ES-I3 (cell line): Measurements from ENCODE around the gene PGS1.

Experiments
- H3K36me3 ChIP-seq: 2 replicates; pipeline ENCODE4 v1.6.1; 2013; ENCODE audit warnings: mild to moderate bottlenecking, low read length, control low read depth, moderate library complexity; ENCODE audit not compliant: insufficient read depth
- H3K4me1 ChIP-seq: 2 replicates; pipeline ENCODE4 v1.6.1; 2013; ENCODE audit warnings: mild to moderate bottlenecking, control low read depth, low read length; ENCODE audit not compliant: insufficient read depth
- H3K9ac ChIP-seq: 2 replicates; pipeline ENCODE4 v1.6.1; 2013; ENCODE audit warnings: low read depth, mild to moderate bottlenecking, low read length, moderate library complexity
- H3K9me3 ChIP-seq: 2 replicates; pipeline ENCODE4 v1.6.1; 2013; ENCODE audit warnings: mild to moderate bottlenecking, low read length, moderate library complexity; ENCODE audit not compliant: control insufficient read depth, insufficient read depth

PGS1 gene

GRCh38 chr17:78411241-78411857 is 32.9 kb downstream of the PGS1 start:
- H3K4me1 ChIP-seq = peaks cover 7% of the 10 kb centered on the region; the same call in 1 of the 2 replicates
- no peak overlapping the region for H3K9ac ChIP-seq
- no peaks in the 10 kb centered on the region for H3K9me3 ChIP-seq
- peaks cover 14% of the 10 kb centered on the region; the same call in 1 of the 2 replicates for H3K36me3 ChIP-seq

- H3K4me1 ChIP-seq = peaks cover 3% of the 10 kb centered on the region; the same call in 1 of the 2 replicates
- no peak overlapping the region for H3K9ac ChIP-seq
- peaks cover 14% of the 10 kb centered on the region; the same call in 1 of the 2 replicates for H3K36me3 ChIP-seq
- H3K9me3 ChIP-seq = no peaks in the 10 kb centered on the region
Measured at GRCh38 chr17:78412403-78412802, 34.0 kb downstream of the PGS1 start.

GRCh38 chr17:78414178-78415162 is 36.0 kb downstream of the PGS1 start:
- Histone ChIP-seq H3K9ac (no peak overlapping the region), H3K36me3 (peaks cover 19% of the 10 kb centered on the region; the same call in 1 of the 2 replicates), H3K4me1 (no peaks in the 10 kb centered on the region), H3K9me3 (no peaks in the 10 kb centered on the region)

- H3K4me1 ChIP-seq = no peaks in the 10 kb centered on the region
- no peak overlapping the region for H3K9ac ChIP-seq
- H3K9me3 ChIP-seq = no peaks in the 10 kb centered on the region
- H3K36me3 ChIP-seq = peaks cover 24% of the 10 kb centered on the region
Measured at GRCh38 chr17:78415821-78416711, 37.6 kb downstream of the PGS1 start.

- Histone ChIP-seq H3K36me3 (peaks cover 24% of the 10 kb centered on the region), H3K4me1 (no peaks in the 10 kb centered on the region), H3K9me3 (no peaks in the 10 kb centered on the region), H3K9ac (no peak overlapping the region)
Measured at GRCh38 chr17:78416791-78417530, 38.5 kb downstream of the PGS1 start.

- Histone ChIP-seq H3K9ac (no peak overlapping the region), H3K9me3 (no peaks in the 10 kb centered on the region), H3K36me3 (peaks cover 27% of the 10 kb centered on the region), H3K4me1 (0 out of 2 replicates have a peak, but pooled peaks cover 4% of the 10 kb centered on the region)
Measured at GRCh38 chr17:78417531-78417909, 39.1 kb downstream of the PGS1 start.

- Histone ChIP-seq H3K4me1 (0 out of 2 replicates have a peak, but pooled peaks cover 4% of the 10 kb centered on the region), H3K36me3 (peaks cover 20% of the 10 kb centered on the region), H3K9ac (no peak overlapping the region), H3K9me3 (no peaks in the 10 kb centered on the region)
Measured at GRCh38 chr17:78418326-78419026, 40.0 kb downstream of the PGS1 start.

DNA sequence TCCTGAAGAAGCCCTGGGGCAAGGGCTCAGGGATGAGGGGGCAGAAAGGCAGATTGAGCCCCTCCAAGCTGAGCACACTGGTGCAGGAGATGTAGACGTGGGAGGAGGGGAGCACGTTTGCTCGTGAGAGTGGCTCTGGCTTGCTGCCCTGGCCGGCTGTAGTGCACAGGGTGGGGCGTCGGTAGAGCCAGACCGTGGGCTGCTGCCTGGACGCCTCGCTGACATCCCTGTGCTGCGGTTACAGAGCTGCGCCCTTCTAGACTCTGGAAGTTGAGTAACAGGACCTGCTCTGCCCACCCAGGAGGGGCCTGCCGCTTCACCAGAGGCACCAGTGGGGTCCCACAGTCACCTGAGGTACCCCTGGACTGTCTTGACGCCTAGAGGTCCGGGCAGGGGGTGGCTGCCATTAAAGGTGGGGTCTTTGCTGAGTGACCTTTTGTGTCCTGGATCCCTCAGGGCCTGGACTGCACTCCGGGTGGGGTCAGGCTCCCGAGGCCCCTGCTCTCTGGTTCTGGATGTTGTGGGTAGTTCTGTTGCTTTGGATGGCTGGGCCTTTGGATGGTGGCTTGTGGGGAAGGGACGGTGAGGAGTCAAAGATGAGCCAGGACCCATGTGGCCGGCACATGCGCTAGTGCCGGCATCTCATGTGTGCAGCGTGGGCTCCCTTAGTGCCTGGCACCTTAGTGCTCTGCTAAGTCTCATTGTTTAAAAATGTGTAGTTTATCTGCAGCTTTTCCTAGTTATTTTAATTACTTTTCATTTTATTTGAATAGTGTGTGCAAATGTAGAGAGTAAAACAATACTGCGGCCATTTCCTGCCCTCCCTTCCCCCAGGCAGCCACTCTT is 41.7 kb downstream of the PGS1 start:
- H3K4me1 ChIP-seq = 0 out of 2 replicates have a peak, but pooled peaks cover 4% of the 10 kb centered on the region
- H3K36me3 ChIP-seq = peaks cover 35% of the 10 kb centered on the region

DNA sequence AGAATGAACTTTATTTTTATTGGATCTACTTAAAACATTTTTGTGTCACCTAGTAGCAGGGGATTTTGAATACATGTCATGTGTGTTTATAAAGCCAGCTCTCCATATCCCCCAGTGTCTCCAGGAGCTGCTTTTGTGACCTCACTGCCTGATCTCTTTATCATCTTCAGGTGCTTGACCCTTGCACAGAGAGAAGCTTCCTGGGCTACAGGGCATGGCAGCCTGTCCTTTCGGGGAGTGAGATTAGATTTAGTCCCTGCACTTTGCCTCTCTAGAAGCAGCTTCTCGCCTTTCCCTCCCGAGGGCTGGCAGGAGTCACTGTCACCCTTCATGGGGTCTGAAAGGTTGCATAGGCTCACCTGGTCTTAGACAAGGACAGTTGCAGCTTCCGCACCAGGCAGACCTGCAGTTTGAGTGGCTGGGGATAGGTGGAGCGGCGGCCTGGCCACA is 42.7 kb downstream of the PGS1 start:
- 0 out of 2 replicates have a peak, but pooled peaks cover 4% of the 10 kb centered on the region for H3K4me1 ChIP-seq
- peaks cover 39% of the 10 kb centered on the region for H3K36me3 ChIP-seq
- no peaks in the 10 kb centered on the region for H3K9me3 ChIP-seq
- H3K9ac ChIP-seq = no peak overlapping the region

More for the DNA sequence above, 41.7 kb downstream of the PGS1 start:
- Histone ChIP-seq H3K9ac (no peak overlapping the region), H3K9me3 (no peaks in the 10 kb centered on the region)

- Histone ChIP-seq H3K36me3 (peaks cover 39% of the 10 kb centered on the region), H3K4me1 (0 out of 2 replicates have a peak, but pooled peaks cover 4% of the 10 kb centered on the region), H3K9me3 (no peaks in the 10 kb centered on the region), H3K9ac (no peak overlapping the region)
Measured at GRCh38 chr17:78421534-78422266, 43.3 kb downstream of the PGS1 start.

DNA sequence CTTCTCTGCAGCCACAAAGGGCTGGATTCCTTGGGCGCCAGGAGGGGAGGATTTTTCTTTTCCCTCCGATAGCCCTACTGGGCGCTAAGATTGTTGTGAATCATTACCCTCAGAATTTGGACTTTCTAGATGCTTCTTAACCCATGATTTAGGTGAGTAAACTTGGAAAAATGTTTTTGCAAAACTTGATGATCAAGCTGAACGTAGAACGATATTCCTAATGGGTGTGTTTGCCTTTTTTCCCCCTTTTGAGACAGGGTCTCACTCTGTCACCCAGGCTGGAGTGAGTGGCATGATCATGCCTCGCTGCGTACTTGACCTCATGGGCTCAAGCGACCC is 43.8 kb downstream of the PGS1 start:
- no peak overlapping the region for H3K9ac ChIP-seq
- H3K4me1 ChIP-seq = 0 out of 2 replicates have a peak, but pooled peaks cover 4% of the 10 kb centered on the region
- H3K9me3 ChIP-seq = no peaks in the 10 kb centered on the region
- H3K36me3 ChIP-seq = peaks cover 39% of the 10 kb centered on the region
